ENCODE data around the gene BTBD16.

BTBD16 gene

GRCh38 chr10:122248356-122249302 lies 22.5 kb upstream of the BTBD16 start:
- DNase-seq (ENCODE audit: low read depth in 1 of 2, low spot score in 1 of 2): no peak

- no peak for DNase-seq (ENCODE audit: low read depth in 1 of 2, low spot score in 1 of 2)
These were observed 21.7 kb upstream of the BTBD16 start for GRCh38 chr10:122249303-122249850.

- DNase-seq (ENCODE audit: low read depth in 1 of 2, low spot score in 1 of 2): no peak
These were observed 20.9 kb upstream of the BTBD16 start for GRCh38 chr10:122249991-122250750.

GRCh38 chr10:122251459-122252255 lies 19.4 kb upstream of the BTBD16 start:
- DNase-seq (ENCODE audit: low read depth in 1 of 2, low spot score in 1 of 2): no peak

GRCh38 chr10:122252805-122253204 lies 18.3 kb upstream of the BTBD16 start:
- DNase-seq (ENCODE audit: low read depth in 1 of 2, low spot score in 1 of 2): no peak

GRCh38 chr10:122253605-122254004 lies 17.5 kb upstream of the BTBD16 start:
- no peak for DNase-seq (ENCODE audit: low read depth in 1 of 2, low spot score in 1 of 2)

- DNase-seq (ENCODE audit: low read depth in 1 of 2, low spot score in 1 of 2): no peak
These were observed 16.3 kb upstream of the BTBD16 start for GRCh38 chr10:122254831-122255230.

- DNase-seq (ENCODE audit: low read depth in 1 of 2, low spot score in 1 of 2): no peak
These were observed 15.4 kb upstream of the BTBD16 start for GRCh38 chr10:122255509-122256301.

GRCh38 chr10:122257041-122257440 lies 14.1 kb upstream of the BTBD16 start:
- DNase-seq (ENCODE audit: low read depth in 1 of 2, low spot score in 1 of 2): no peak

GRCh38 chr10:122258136-122259074 lies 12.7 kb upstream of the BTBD16 start:
- DNase-seq (ENCODE audit: low read depth in 1 of 2, low spot score in 1 of 2): no peak

GRCh38 chr10:122259075-122259466 lies 12.0 kb upstream of the BTBD16 start:
- no peak for DNase-seq (ENCODE audit: low read depth in 1 of 2, low spot score in 1 of 2)

GRCh38 chr10:122261584-122261983 lies 9.5 kb upstream of the BTBD16 start:
- DNase-seq (ENCODE audit: low read depth in 1 of 2, low spot score in 1 of 2): no peak

- DNase-seq (ENCODE audit: low read depth in 1 of 2, low spot score in 1 of 2): no peak
These were observed 7.1 kb upstream of the BTBD16 start for GRCh38 chr10:122263971-122264370.

- no peak for DNase-seq (ENCODE audit: low read depth in 1 of 2, low spot score in 1 of 2)
These were observed 6.7 kb upstream of the BTBD16 start for GRCh38 chr10:122264436-122264835.

GRCh38 chr10:122264931-122265330 lies 6.2 kb upstream of the BTBD16 start:
- no peak for DNase-seq (ENCODE audit: low read depth in 1 of 2, low spot score in 1 of 2)

GRCh38 chr10:122265896-122266295 lies 5.2 kb upstream of the BTBD16 start:
- no peak for DNase-seq (ENCODE audit: low read depth in 1 of 2, low spot score in 1 of 2)

- DNase-seq (ENCODE audit: low read depth in 1 of 2, low spot score in 1 of 2): peak; percentile 9 to 25
These were observed 3.0 kb upstream of the BTBD16 start for GRCh38 chr10:122267849-122268737.

- no peak for DNase-seq (ENCODE audit: low read depth in 1 of 2, low spot score in 1 of 2)
These were observed 1.9 kb upstream of the BTBD16 start for GRCh38 chr10:122269059-122269687.

Data from activated T-helper 1 cell treated with anti-CD3 and anti-CD28 coated beads, Interleukin-2, amount 50 U/mL, for 16 hours (primary cell).